Adrenal gland (tissue), 12 donors: ENCODE data around the gene INTS1. TPM values are rescaled to one million over a fixed set of nuclear protein-coding genes. Genes with fewer than 3 reads are reported as not detected.
A peak's percentile ranks its signal among the peaks of the same experiment; 100 is the strongest.

Source experiments
- DNase-seq, 7 donors: peaks; one replicate each; pipeline ENCODE4 v3.0.0-alpha.2; 2019 to 2020
- H3K27ac ChIP-seq, 5 donors: fragments of 200-600 bp; sonication (generic) in 4 of 5; 1 replicate in 3 of 5; 2 replicates in 2 of 5; pipeline versions ENCODE4 v1.5.1 to v1.8.0; 2016 to 2020; ENCODE audit warnings: mild to moderate bottlenecking in 1 of 5
- H3K27me3 ChIP-seq: fragments of 200-600 bp; 2 replicates; pipeline ENCODE4 v1.8.0; 2021
- H3K36me3 ChIP-seq, 2 donors: fragments of 200-600 bp; replicated peaks in 1 of 2; 1 replicate in 1 of 2; 2 replicates in 1 of 2; pipeline versions ENCODE4 v1.5.1 to v1.8.0; 2018 to 2022
- H3K4me1 ChIP-seq, 2 donors: fragments of 200-600 bp; replicated peaks in 1 of 2; 1 replicate in 1 of 2; 2 replicates in 1 of 2; pipeline versions ENCODE4 v1.5.1 to v1.8.0; 2018 to 2021
- H3K4me3 ChIP-seq, 4 donors: fragments of 200-600 bp; sonication (generic) in 3 of 4; one replicate each; pipeline ENCODE4 v1.5.1; 2016 to 2018
- H3K9me3 ChIP-seq, 3 donors: fragments of 200-600 bp; sonication (generic) in 1 of 3; replicated peaks in 1 of 3; 1 replicate in 2 of 3; 2 replicates in 1 of 3; pipeline versions ENCODE4 v1.5.1 to v1.8.0; 2016 to 2021
- CTCF ChIP-seq, 6 experiments: fragments of 450-650 bp in 4 of 6; fragments of 200-600 bp in 2 of 6; sonication (generic) in 1 of 6; IDR thresholded peaks; 1 replicate in 5 of 6; 2 replicates in 1 of 6; pipeline versions ENCODE4 v1.5.1 to v1.8.0; 2016 to 2021; ENCODE audit warnings: antibody characterized with exemption in 6 of 6, mild to moderate bottlenecking in 2 of 6, moderate library complexity in 1 of 6
- POLR2A ChIP-seq, 2 donors: fragments of 450-650 bp; IDR thresholded peaks; one replicate each; pipeline ENCODE4 v1.6.1; 2017; ENCODE audit warnings: antibody characterized with exemption in 2 of 2, mild to moderate bottlenecking in 2 of 2, moderate library complexity in 1 of 2
- WGBS, 4 donors: extraction: QIAGEN DNeasy Blood & Tissue Kit in 2 of 4; methylation state at CpG; one replicate each; pipeline versions ENCODE4 v1.1.5 to v1.1.7; 2013 to 2017; 5-methylcytosine and 5-hydroxymethylcytosine counted together
- intact Hi-C, 2 donors: fragments of 100-400 bp; cut with DNase I; formaldehyde crosslinking; loops; one replicate each; pipeline versions ENCODE4 v1.14.1 to v1.15.0; 2022 to 2023
- polyA plus RNA-seq, 3 donors: library from polyadenylated mRNA; stranded (reverse); fragments of 200-250 nt in 2 of 3; fragments of 350-450 nt in 1 of 3; fragmentation: Illumina TruSeq in 1 of 3; extraction: RNeasy Lipid Tissue Mini Kit (QIAGEN cat#74804) in 1 of 3; gene quantifications; one replicate each; pipeline ENCODE4 v1.2.3, GENCODE V29; 2013 to 2014
- total RNA-seq, 9 donors: library from RNA; depleted of rRNA in 4 of 9; stranded (reverse); fragments of >200 nt in 4 of 9; fragments of 120-200 nt in 1 of 9; fragmentation: NEBNext Ultra II Directional in 1 of 9; extraction: Animal tissue kit (Norgen Biotek cat#: 25700) in 1 of 9; gene quantifications; one replicate each; pipeline versions ENCODE4 v1.1.0 to v1.2.4, GENCODE V29; 2013 to 2023
- donor health status: healthy with polysubstance abuse.
- donor health status: Bipolar disorder and iron deficiency.
- donor health status: DM: yes; HTN: yes; CAD: no.
- donor health status: DM: no; HTN: no; CAD: no.
- donor health status: DM: no; HTN: no; CAD: no.
- donor health status: DM: yes; HTN: yes; CAD: no.

The INTS1 gene
- total and polyA plus RNA-seq, 12 donors, result 4.7 to 152 (median 72.8) TPM

DNA sequence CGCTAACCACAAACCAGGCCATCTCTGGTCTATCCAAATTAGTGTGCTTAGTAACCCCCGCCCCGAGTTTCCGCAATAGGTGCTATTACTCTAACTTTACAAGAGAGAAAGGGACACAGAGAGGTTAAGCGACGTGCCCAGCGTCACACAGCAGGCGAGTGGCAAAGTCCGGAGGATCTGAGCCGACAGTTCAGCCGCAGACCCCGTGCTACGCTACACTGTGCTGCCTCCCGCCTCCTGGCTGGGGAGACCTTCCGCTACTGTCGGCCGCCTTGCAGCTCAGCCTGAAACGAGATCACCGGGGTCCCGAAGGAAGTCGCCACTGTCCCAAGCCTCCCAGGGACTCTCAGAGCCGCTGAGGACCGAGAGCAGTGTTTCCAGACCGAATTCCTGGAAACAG, 799 bp downstream of the INTS1 start:
- no peak for DNase-seq
- no peaks in the 10 kb centered on the region for H3K9me3 ChIP-seq
- H3K36me3 ChIP-seq, result peaks cover 0 to 40% of the 10 kb centered on the region in 2 donors
- intact Hi-C loops, result loop anchor here in 1 of 2 donors (5.0 kb wide), 1 partner anchor 599 kb away; no protein-coding TSS in a partner anchor
- H3K4me3 ChIP-seq, result peak overlapping the region; percentile 62 to 93 (median 88)
- TF ChIP-seq POLR2A (IDR thresholded peaks at IDR 0.05) (no peak), CTCF (IDR thresholded peaks at IDR 0.05) (no peak)
- no peaks in the 10 kb centered on the region for H3K27me3 ChIP-seq
- 19 to 57% (median 37%) methylated on average over 7 to 24 of the region's 24 CpGs for WGBS, 4 donors
- peaks cover 6 to 22% of the 10 kb centered on the region in 2 donors for H3K4me1 ChIP-seq
- no peak overlapping the region for H3K27ac ChIP-seq

- Histone ChIP-seq H3K4me1 (peaks cover 6 to 22% of the 10 kb centered on the region in 2 donors), H3K36me3 (peaks cover 0 to 45% of the 10 kb centered on the region in 2 donors), H3K9me3 (no peaks in the 10 kb centered on the region), H3K4me3 (peak overlapping the region in 1 of 4 donors; percentile 87), H3K27ac (no peak overlapping the region), H3K27me3 (no peaks in the 10 kb centered on the region)
- intact Hi-C loops, result loop anchor here in 1 of 2 donors (5.0 kb wide), 1 partner anchor 599 kb away; no protein-coding TSS in a partner anchor
- 81 to 89% (median 85%) methylated on average over 14 to 20 of the region's 20 CpGs for WGBS, 4 donors
- no peak for DNase-seq
- no peak for TF ChIP-seq CTCF (IDR thresholded peaks at IDR 0.05)
- no peak for TF ChIP-seq POLR2A (IDR thresholded peaks at IDR 0.05)
Observed at GRCh38 chr7:1502845-1503244, 1.3 kb downstream of the INTS1 start.

GRCh38 chr7:1501487-1502270, 2.5 kb downstream of the INTS1 start:
- Histone ChIP-seq H3K27me3 (no peaks in the 10 kb centered on the region), H3K4me3 (no peak overlapping the region), H3K9me3 (no peaks in the 10 kb centered on the region), H3K36me3 (peaks cover 0 to 57% of the 10 kb centered on the region in 2 donors), H3K27ac (no peak overlapping the region), H3K4me1 (peaks cover 6 to 17% of the 10 kb centered on the region in 2 donors)
- DNase-seq, result no peak
- 88 to 90% (median 89%) methylated on average over 19 to 21 of the region's 21 CpGs for WGBS, 4 donors
- TF ChIP-seq CTCF (IDR thresholded peaks at IDR 0.05) (no peak), POLR2A (IDR thresholded peaks at IDR 0.05) (no peak)
- intact Hi-C loops, result loop anchor here in 1 of 2 donors (5.0 kb wide), 1 partner anchor 601 kb away; no protein-coding TSS in a partner anchor

- DNase-seq, result no peak
- no peak overlapping the region for H3K27ac ChIP-seq
- no peaks in the 10 kb centered on the region for H3K27me3 ChIP-seq
- 91 to 93% (median 91%) methylated on average over 17 to 34 of the region's 34 CpGs for WGBS, 4 donors
- peaks cover 6 to 12% of the 10 kb centered on the region in 2 donors for H3K4me1 ChIP-seq
- intact Hi-C loops, result loop anchor here in 1 of 2 donors (5.0 kb wide), 1 partner anchor 602 kb away; no protein-coding TSS in a partner anchor
- peaks cover 0 to 68% of the 10 kb centered on the region in 2 donors for H3K36me3 ChIP-seq
- H3K9me3 ChIP-seq, result no peaks in the 10 kb centered on the region
- H3K4me3 ChIP-seq, result no peak overlapping the region
- TF ChIP-seq CTCF (IDR thresholded peaks at IDR 0.05), result no peak
- no peak for TF ChIP-seq POLR2A (IDR thresholded peaks at IDR 0.05)
Observed at GRCh38 chr7:1500064-1500807, 4.0 kb downstream of the INTS1 start.
